ENCODE data around the gene SLC22A23.

DNA sequence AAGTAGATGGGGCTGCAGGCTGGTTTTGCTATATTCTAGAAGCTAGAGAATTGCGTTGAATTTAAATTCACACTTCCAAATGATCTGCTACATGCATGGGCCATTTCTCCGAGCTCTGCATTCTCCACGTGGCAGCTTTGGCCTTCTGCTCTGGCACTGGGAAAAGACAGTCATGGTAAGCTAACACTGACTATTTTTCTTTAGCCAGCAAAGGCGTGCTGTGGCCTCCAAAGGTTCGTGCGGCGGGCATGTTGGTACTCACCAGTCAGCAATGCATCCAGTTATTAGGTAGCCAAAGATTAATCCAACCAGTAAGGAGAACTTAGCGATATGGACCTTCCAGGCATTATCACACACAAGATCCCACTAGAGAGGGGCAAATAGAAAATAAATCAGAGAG, 41.4 kb downstream of the SLC22A23 start:
- TF ChIP-seq, protein P1, sequence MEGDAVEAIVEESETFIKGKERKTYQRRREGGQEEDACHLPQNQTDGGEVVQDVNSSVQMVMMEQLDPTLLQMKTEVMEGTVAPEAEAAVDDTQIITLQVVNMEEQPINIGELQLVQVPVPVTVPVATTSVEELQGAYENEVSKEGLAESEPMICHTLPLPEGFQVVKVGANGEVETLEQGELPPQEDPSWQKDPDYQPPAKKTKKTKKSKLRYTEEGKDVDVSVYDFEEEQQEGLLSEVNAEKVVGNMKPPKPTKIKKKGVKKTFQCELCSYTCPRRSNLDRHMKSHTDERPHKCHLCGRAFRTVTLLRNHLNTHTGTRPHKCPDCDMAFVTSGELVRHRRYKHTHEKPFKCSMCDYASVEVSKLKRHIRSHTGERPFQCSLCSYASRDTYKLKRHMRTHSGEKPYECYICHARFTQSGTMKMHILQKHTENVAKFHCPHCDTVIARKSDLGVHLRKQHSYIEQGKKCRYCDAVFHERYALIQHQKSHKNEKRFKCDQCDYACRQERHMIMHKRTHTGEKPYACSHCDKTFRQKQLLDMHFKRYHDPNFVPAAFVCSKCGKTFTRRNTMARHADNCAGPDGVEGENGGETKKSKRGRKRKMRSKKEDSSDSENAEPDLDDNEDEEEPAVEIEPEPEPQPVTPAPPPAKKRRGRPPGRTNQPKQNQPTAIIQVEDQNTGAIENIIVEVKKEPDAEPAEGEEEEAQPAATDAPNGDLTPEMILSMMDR (conservative IDR thresholded peaks at IDR 0.05; ENCODE audit: low read depth in 2 of 2), result no peak
- TF ChIP-seq JUNB (IDR thresholded peaks at IDR 0.05; ENCODE audit: unreplicated experiment), result no peak
- no peak for TF ChIP-seq EZH2phosphoT487 (IDR thresholded peaks at IDR 0.05; ENCODE audit: unreplicated experiment)
- no peak for TF ChIP-seq EZH2 (IDR thresholded peaks at IDR 0.05; ENCODE audit: low read depth, unreplicated experiment)
- TF ChIP-seq, protein P2, sequence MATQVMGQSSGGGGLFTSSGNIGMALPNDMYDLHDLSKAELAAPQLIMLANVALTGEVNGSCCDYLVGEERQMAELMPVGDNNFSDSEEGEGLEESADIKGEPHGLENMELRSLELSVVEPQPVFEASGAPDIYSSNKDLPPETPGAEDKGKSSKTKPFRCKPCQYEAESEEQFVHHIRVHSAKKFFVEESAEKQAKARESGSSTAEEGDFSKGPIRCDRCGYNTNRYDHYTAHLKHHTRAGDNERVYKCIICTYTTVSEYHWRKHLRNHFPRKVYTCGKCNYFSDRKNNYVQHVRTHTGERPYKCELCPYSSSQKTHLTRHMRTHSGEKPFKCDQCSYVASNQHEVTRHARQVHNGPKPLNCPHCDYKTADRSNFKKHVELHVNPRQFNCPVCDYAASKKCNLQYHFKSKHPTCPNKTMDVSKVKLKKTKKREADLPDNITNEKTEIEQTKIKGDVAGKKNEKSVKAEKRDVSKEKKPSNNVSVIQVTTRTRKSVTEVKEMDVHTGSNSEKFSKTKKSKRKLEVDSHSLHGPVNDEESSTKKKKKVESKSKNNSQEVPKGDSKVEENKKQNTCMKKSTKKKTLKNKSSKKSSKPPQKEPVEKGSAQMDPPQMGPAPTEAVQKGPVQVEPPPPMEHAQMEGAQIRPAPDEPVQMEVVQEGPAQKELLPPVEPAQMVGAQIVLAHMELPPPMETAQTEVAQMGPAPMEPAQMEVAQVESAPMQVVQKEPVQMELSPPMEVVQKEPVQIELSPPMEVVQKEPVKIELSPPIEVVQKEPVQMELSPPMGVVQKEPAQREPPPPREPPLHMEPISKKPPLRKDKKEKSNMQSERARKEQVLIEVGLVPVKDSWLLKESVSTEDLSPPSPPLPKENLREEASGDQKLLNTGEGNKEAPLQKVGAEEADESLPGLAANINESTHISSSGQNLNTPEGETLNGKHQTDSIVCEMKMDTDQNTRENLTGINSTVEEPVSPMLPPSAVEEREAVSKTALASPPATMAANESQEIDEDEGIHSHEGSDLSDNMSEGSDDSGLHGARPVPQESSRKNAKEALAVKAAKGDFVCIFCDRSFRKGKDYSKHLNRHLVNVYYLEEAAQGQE (IDR thresholded peaks at IDR 0.05; ENCODE audit: unreplicated experiment), result no peak
- no peak for TF ChIP-seq NANOG (IDR thresholded peaks at IDR 0.05; ENCODE audit: borderline replicate concordance)
- TF ChIP-seq STAT1 (IDR thresholded peaks at IDR 0.05; ENCODE audit: unreplicated experiment), result no peak
- no peak for TF ChIP-seq POLR2AphosphoS5 (IDR thresholded peaks at IDR 0.05; ENCODE audit: low read depth)
- TF ChIP-seq, protein P3, sequence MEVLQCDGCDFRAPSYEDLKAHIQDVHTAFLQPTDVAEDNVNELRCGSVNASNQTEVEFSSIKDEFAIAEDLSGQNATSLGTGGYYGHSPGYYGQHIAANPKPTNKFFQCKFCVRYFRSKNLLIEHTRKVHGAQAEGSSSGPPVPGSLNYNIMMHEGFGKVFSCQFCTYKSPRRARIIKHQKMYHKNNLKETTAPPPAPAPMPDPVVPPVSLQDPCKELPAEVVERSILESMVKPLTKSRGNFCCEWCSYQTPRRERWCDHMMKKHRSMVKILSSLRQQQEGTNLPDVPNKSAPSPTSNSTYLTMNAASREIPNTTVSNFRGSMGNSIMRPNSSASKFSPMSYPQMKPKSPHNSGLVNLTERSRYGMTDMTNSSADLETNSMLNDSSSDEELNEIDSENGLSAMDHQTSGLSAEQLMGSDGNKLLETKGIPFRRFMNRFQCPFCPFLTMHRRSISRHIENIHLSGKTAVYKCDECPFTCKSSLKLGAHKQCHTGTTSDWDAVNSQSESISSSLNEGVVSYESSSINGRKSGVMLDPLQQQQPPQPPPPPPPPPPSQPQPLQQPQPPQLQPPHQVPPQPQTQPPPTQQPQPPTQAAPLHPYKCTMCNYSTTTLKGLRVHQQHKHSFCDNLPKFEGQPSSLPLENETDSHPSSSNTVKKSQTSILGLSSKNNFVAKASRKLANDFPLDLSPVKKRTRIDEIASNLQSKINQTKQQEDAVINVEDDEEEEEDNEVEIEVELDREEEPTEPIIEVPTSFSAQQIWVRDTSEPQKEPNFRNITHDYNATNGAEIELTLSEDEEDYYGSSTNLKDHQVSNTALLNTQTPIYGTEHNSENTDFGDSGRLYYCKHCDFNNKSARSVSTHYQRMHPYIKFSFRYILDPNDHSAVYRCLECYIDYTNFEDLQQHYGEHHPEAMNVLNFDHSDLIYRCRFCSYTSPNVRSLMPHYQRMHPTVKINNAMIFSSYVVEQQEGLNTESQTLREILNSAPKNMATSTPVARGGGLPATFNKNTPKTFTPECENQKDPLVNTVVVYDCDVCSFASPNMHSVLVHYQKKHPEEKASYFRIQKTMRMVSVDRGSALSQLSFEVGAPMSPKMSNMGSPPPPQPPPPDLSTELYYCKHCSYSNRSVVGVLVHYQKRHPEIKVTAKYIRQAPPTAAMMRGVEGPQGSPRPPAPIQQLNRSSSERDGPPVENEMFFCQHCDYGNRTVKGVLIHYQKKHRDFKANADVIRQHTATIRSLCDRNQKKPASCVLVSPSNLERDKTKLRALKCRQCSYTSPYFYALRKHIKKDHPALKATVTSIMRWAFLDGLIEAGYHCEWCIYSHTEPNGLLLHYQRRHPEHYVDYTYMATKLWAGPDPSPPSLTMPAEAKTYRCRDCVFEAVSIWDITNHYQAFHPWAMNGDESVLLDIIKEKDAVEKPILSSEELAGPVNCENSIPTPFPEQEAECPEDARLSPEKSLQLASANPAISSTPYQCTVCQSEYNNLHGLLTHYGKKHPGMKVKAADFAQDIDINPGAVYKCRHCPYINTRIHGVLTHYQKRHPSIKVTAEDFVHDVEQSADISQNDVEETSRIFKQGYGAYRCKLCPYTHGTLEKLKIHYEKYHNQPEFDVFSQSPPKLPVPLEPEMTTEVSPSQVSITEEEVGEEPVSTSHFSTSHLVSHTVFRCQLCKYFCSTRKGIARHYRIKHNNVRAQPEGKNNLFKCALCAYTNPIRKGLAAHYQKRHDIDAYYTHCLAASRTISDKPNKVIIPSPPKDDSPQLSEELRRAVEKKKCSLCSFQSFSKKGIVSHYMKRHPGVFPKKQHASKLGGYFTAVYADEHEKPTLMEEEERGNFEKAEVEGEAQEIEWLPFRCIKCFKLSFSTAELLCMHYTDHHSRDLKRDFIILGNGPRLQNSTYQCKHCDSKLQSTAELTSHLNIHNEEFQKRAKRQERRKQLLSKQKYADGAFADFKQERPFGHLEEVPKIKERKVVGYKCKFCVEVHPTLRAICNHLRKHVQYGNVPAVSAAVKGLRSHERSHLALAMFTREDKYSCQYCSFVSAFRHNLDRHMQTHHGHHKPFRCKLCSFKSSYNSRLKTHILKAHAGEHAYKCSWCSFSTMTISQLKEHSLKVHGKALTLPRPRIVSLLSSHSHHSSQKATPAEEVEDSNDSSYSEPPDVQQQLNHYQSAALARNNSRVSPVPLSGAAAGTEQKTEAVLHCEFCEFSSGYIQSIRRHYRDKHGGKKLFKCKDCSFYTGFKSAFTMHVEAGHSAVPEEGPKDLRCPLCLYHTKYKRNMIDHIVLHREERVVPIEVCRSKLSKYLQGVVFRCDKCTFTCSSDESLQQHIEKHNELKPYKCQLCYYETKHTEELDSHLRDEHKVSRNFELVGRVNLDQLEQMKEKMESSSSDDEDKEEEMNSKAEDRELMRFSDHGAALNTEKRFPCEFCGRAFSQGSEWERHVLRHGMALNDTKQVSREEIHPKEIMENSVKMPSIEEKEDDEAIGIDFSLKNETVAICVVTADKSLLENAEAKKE (CRISPR knock-in tag; IDR thresholded peaks at IDR 0.05), result no peak
- no peak for TF ChIP-seq ZNF331 (CRISPR knock-in tag; IDR thresholded peaks at IDR 0.05; ENCODE audit: low read depth)
